Mesothelial cell of epicardium (in vitro differentiated cells): ENCODE data around the gene NCKAP5. TPM values are rescaled to one million over a fixed set of nuclear protein-coding genes. Genes with fewer than 3 reads are reported as not detected.

Experiments
- DNase-seq, 2 experiments: peaks; one replicate each; pipeline ENCODE4 v3.0.0; 2021; ENCODE audit warnings: low spot score in 2 of 2; ENCODE audit not compliant: unreplicated experiment in 2 of 2
- H3K27ac Mint-ChIP-seq: 2 replicates; pipeline ENCODE4 v1.8.0; 2021; ENCODE audit warnings: mixed read lengths
- H3K27me3 Mint-ChIP-seq: 2 replicates; pipeline ENCODE4 v1.8.0; 2021; ENCODE audit warnings: low read depth, mixed read lengths
- H3K36me3 Mint-ChIP-seq: 2 replicates; pipeline ENCODE4 v1.8.0; 2021; ENCODE audit warnings: mixed read lengths
- H3K4me1 Mint-ChIP-seq: 2 replicates; pipeline ENCODE4 v1.8.0; 2021; ENCODE audit warnings: mixed read lengths
- H3K4me3 Mint-ChIP-seq: 2 replicates; pipeline ENCODE4 v1.8.0; 2021; ENCODE audit warnings: mild to moderate bottlenecking, moderate library complexity, mixed read lengths
- H3K9me3 Mint-ChIP-seq: 2 replicates; pipeline ENCODE4 v1.8.0; 2021; ENCODE audit warnings: mixed read lengths
- CTCF ChIP-seq: fragments of 200-600 bp; sonication (generic); IDR thresholded peaks from one replicate; pipeline ENCODE4 v1.5.0; 2021; ENCODE audit warnings: antibody characterized with exemption; ENCODE audit not compliant: unreplicated experiment
- total RNA-seq: library from RNA; stranded (reverse); gene quantifications from 3 replicates; pipeline ENCODE4 v1.2.1, GENCODE V29; 2021

Gene NCKAP5
- total RNA-seq, 1 donor from 2014 or later: 2.1 TPM

- TF ChIP-seq CTCF: no peak
- DNase-seq: no peak
- H3K9me3 Mint-ChIP-seq: peaks cover 18% of the 10 kb centered on the region
- H3K36me3 Mint-ChIP-seq: no peaks in the 10 kb centered on the region
- H3K27me3 Mint-ChIP-seq: peaks cover 6% of the 10 kb centered on the region
- H3K4me1 Mint-ChIP-seq: no peaks in the 10 kb centered on the region
- H3K27ac Mint-ChIP-seq: no peak overlapping the region
- H3K4me3 Mint-ChIP-seq: no peak overlapping the region
These were observed 415.5 kb downstream of the NCKAP5 start for GRCh38 chr2:133152801-133153200.

- Mint-ChIP-seq H3K4me3 (no peak overlapping the region), H3K4me1 (no peaks in the 10 kb centered on the region), H3K27ac (no peak overlapping the region), H3K27me3 (peaks cover 4% of the 10 kb centered on the region), H3K36me3 (no peaks in the 10 kb centered on the region), H3K9me3 (peaks cover 3% of the 10 kb centered on the region)
- no peak for DNase-seq
- TF ChIP-seq CTCF: no peak
These were observed 420.1 kb downstream of the NCKAP5 start for GRCh38 chr2:133148187-133148586.

GRCh38 chr2:133146893-133147292 lies 421.4 kb downstream of the NCKAP5 start:
- no peak for DNase-seq
- no peak for TF ChIP-seq CTCF
- Mint-ChIP-seq H3K27ac (no peak overlapping the region), H3K4me1 (no peaks in the 10 kb centered on the region), H3K9me3 (peaks cover 3% of the 10 kb centered on the region), H3K27me3 (peaks cover 4% of the 10 kb centered on the region), H3K4me3 (no peak overlapping the region), H3K36me3 (no peaks in the 10 kb centered on the region)

- Mint-ChIP-seq H3K9me3 (no peaks in the 10 kb centered on the region), H3K36me3 (no peaks in the 10 kb centered on the region), H3K4me1 (no peaks in the 10 kb centered on the region), H3K27me3 (peaks cover 3% of the 10 kb centered on the region), H3K4me3 (no peak overlapping the region), H3K27ac (no peak overlapping the region)
- TF ChIP-seq CTCF: no peak
- no peak for DNase-seq
These were observed 424.6 kb downstream of the NCKAP5 start for GRCh38 chr2:133143645-133144044.

GRCh38 chr2:133142087-133142486 lies 426.2 kb downstream of the NCKAP5 start:
- Mint-ChIP-seq H3K36me3 (no peaks in the 10 kb centered on the region), H3K27ac (no peak overlapping the region), H3K27me3 (peaks cover 3% of the 10 kb centered on the region), H3K4me3 (no peak overlapping the region), H3K9me3 (no peaks in the 10 kb centered on the region), H3K4me1 (no peaks in the 10 kb centered on the region)
- DNase-seq: no peak
- TF ChIP-seq CTCF: no peak

GRCh38 chr2:133140620-133141019 lies 427.6 kb downstream of the NCKAP5 start:
- no peak for TF ChIP-seq CTCF
- no peaks in the 10 kb centered on the region for H3K4me1 Mint-ChIP-seq
- H3K4me3 Mint-ChIP-seq: no peak overlapping the region
- no peak overlapping the region for H3K27ac Mint-ChIP-seq
- DNase-seq: no peak
- H3K9me3 Mint-ChIP-seq: no peaks in the 10 kb centered on the region
- peaks cover 3% of the 10 kb centered on the region for H3K27me3 Mint-ChIP-seq
- no peaks in the 10 kb centered on the region for H3K36me3 Mint-ChIP-seq
